IMR-90 (cell line): Measurements from ENCODE around the gene SLC2A2.

Source experiments
- CEBPB ChIP-seq: IDR thresholded peaks from 2 replicates; pipeline ENCODE4 v1.6.1; 2012; ENCODE audit warnings: low read depth, low read length, improper control_type of control experiment
- CTCF ChIP-seq: conservative IDR thresholded peaks from 2 replicates; pipeline ENCODE4 v1.5.1; 2012; ENCODE audit warnings: mild to moderate bottlenecking, low read depth, low read length, improper control_type of control experiment

GRCh38 chr3:170982733-170983132 lies 43.8 kb downstream of the SLC2A2 start:
- TF ChIP-seq CTCF (no peak), CEBPB (no peak)
